ENCODE measurements around the gene FAM89B.

- no peak for TF ChIP-seq CTCF (IDR thresholded peaks at IDR 0.05 in 4 of 5, conservative IDR thresholded peaks at IDR 0.05 in 1 of 5)
- no peak for TF ChIP-seq POLR2A (IDR thresholded peaks at IDR 0.05)
Measured at GRCh38 chr11:65595543-65596281, 23.4 kb downstream of the FAM89B start, which contains the start of gene KCNK7.

Measured in gastrocnemius medialis (tissue), 4 donors.